Thyroid gland (tissue), 4 donors: Measurements from ENCODE around the gene ZSCAN18. TPM values are rescaled to one million over a fixed set of nuclear protein-coding genes. Genes with fewer than 3 reads are reported as not detected.

Experiments used
- DNase-seq, 2 donors: peaks; one replicate each; pipeline ENCODE4 v3.0.0-alpha.2; 2019
- H3K27ac ChIP-seq, 3 donors: fragments of 200-600 bp; sonication (generic); 1 replicate in 2 of 3; 2 replicates in 1 of 3; pipeline ENCODE4 v1.5.1; 2016 to 2019; ENCODE audit warnings: mild to moderate bottlenecking in 1 of 3, moderate library complexity in 1 of 3
- H3K27me3 ChIP-seq: fragments of 200-600 bp; sonication (generic); one replicate; pipeline ENCODE4 v1.5.1; 2019
- H3K36me3 ChIP-seq, 2 donors: fragments of 200-600 bp; sonication (generic); one replicate each; pipeline ENCODE4 v1.5.1; 2016 to 2019
- H3K4me1 ChIP-seq, 2 donors: fragments of 200-600 bp; sonication (generic); one replicate each; pipeline ENCODE4 v1.5.1; 2017 to 2019
- H3K4me3 ChIP-seq, 3 donors: fragments of 200-600 bp; sonication (generic); replicated peaks in 1 of 3; 1 replicate in 2 of 3; 2 replicates in 1 of 3; pipeline ENCODE4 v1.5.1; 2016; ENCODE audit warnings: mild to moderate bottlenecking in 1 of 3
- H3K9me3 ChIP-seq: fragments of 200-600 bp; sonication (generic); one replicate; pipeline ENCODE4 v1.5.1; 2017
- POLR2A ChIP-seq, 2 donors: fragments of 450-650 bp; IDR thresholded peaks; one replicate each; pipeline ENCODE4 v1.6.1; 2017; ENCODE audit warnings: antibody characterized with exemption in 2 of 2, mild to moderate bottlenecking in 2 of 2, moderate library complexity in 1 of 2
- WGBS, 2 donors: methylation state at CpG; one replicate each; pipeline ENCODE4 v1.1.5; 2017; 5-methylcytosine and 5-hydroxymethylcytosine counted together
- intact Hi-C: fragments of 100-400 bp; cut with DNase I; formaldehyde crosslinking; loops from one replicate; pipeline ENCODE4 v1.15.1; 2023
- total RNA-seq, 4 donors: library from RNA; depleted of rRNA; stranded (reverse); fragments of >200 nt; gene quantifications; one replicate each; pipeline ENCODE4 v1.2.3, GENCODE V29; 2016
- TF ChIP-seq, protein P1 (sequence below), 6 experiments: fragments of 200-600 bp in 3 of 6; fragments of 450-650 bp in 3 of 6; sonication (generic) in 3 of 6; IDR thresholded peaks; one replicate each; pipeline ENCODE4 v1.5.1; 2016 to 2019; ENCODE audit warnings: antibody characterized with exemption in 6 of 6, mild to moderate bottlenecking in 2 of 6, inconsistent platforms in 1 of 6, moderate library complexity in 1 of 6

The ZSCAN18 gene
- total RNA-seq, 4 donors from 2014 or later = 129 to 150 (median 132) TPM

DNA sequence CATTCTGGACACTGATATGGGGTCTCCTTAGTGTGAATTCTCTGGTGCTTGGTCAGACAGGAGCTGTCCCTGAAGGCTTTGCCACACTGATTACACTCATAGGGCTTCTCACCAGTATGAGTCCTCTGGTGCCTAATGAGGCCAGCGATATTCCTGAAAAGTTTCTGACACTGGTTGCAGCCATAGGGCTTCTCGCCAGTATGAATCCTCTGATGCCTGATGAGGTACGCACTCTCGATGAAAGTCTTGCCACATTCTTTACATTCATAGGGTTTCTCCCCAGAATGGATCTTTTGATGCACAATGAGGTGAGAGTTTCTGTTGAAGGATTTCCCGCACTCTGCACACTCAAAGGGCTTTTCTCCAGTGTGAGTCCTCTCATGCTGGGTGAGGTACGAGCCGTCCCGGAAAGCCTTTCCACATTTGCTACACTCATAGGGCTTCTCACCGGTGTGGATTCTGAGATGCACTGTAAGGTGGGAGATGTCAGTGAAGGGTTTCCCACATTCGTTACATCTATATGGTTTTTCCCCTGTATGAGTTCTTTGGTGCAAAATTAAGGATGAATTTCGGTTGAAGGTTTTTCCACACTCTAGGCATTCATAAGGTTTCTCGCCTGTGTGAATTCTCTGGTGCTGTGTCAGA, 30.1 kb upstream of the ZSCAN18 start:
- no peak for DNase-seq
- H3K27me3 ChIP-seq = no peaks in the 10 kb centered on the region
- 95 to 96% methylated on average over 12 of the region's 12 CpGs for WGBS, 2 donors
- H3K36me3 ChIP-seq = peaks cover 56 to 57% of the 10 kb centered on the region in 2 donors
- intact Hi-C loops = loop anchor here (5.0 kb wide), 3 partner anchors 84 to 146 kb away; no protein-coding TSS in a partner anchor
- H3K27ac ChIP-seq = no peak overlapping the region
- TF ChIP-seq, protein P1, sequence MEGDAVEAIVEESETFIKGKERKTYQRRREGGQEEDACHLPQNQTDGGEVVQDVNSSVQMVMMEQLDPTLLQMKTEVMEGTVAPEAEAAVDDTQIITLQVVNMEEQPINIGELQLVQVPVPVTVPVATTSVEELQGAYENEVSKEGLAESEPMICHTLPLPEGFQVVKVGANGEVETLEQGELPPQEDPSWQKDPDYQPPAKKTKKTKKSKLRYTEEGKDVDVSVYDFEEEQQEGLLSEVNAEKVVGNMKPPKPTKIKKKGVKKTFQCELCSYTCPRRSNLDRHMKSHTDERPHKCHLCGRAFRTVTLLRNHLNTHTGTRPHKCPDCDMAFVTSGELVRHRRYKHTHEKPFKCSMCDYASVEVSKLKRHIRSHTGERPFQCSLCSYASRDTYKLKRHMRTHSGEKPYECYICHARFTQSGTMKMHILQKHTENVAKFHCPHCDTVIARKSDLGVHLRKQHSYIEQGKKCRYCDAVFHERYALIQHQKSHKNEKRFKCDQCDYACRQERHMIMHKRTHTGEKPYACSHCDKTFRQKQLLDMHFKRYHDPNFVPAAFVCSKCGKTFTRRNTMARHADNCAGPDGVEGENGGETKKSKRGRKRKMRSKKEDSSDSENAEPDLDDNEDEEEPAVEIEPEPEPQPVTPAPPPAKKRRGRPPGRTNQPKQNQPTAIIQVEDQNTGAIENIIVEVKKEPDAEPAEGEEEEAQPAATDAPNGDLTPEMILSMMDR (IDR thresholded peaks at IDR 0.05) = no peak
- TF ChIP-seq POLR2A (IDR thresholded peaks at IDR 0.05) = no peak
- H3K4me1 ChIP-seq = no peaks in the 10 kb centered on the region
- no peak overlapping the region for H3K4me3 ChIP-seq
- peaks cover 24% of the 10 kb centered on the region for H3K9me3 ChIP-seq

DNA sequence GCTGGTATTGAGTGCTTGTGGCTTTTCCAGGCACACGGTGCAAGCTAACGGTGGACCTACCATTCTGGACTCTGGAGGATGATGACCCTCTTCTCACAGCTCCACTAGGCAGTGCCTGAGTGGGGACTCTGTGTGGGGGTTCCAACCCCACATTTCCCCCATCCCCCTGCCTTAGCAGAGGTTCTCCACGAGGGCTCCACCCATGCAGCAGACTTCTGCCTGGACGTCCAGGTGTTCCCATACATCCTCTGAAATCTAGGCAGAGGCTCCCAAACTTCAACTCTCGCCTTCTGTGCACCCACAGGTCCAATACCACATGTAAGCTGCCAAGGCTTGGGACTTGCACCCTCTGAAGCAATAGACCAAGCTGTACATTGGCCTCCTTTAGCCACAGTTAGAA, 25.3 kb upstream of the ZSCAN18 start:
- intact Hi-C loops = no loop called here
- Histone ChIP-seq H3K4me1 (no peaks in the 10 kb centered on the region), H3K9me3 (peaks cover 13% of the 10 kb centered on the region), H3K36me3 (peaks cover 8 to 11% of the 10 kb centered on the region in 2 donors), H3K27me3 (no peaks in the 10 kb centered on the region), H3K27ac (no peak overlapping the region), H3K4me3 (no peak overlapping the region)
- DNase-seq = no peak
- TF ChIP-seq POLR2A (IDR thresholded peaks at IDR 0.05) = no peak
- TF ChIP-seq, protein P1 (IDR thresholded peaks at IDR 0.05) = no peak
- WGBS, 2 donors = 69 to 81% methylated on average over 2 to 5 of the region's 5 CpGs

DNA sequence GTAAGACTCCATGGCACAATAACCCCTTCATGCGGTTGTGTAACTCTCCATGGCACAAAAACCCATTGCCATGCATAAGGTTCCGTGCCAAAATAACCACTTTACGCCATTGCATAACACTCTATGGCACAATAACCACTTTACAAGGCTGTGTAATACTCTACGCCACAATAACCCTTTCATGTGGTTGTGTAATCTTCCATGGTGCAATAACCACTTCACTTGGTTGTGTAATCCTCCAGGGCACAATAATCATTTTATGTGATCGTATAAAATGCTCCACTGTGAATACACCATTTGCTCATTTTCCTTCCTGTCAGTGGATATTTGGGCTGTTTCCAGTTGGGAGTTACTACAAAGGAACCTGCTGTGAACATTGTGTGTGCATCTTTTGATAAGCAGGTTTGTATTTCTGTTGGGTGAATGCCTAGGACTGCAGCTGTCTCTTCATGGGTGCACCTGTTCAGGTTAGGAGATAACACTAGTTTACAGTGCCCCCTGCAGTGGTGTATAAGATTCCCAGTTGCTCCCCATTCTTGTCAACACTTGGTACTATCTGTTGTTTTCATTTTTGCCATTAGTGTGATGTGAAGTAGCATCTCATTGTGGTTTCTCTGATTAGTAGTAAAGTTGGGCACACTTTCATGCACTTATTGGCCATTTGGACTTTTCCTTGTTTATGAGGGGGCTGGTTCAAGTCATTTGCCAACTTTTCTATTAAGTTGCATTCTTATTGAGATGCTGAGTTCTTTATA, 21.1 kb upstream of the ZSCAN18 start:
- no peaks in the 10 kb centered on the region for H3K27me3 ChIP-seq
- no peak overlapping the region for H3K4me3 ChIP-seq
- H3K27ac ChIP-seq = no peak overlapping the region
- DNase-seq = no peak
- no peak for TF ChIP-seq POLR2A (IDR thresholded peaks at IDR 0.05)
- TF ChIP-seq, protein P1 (IDR thresholded peaks at IDR 0.05) = no peak
- no peaks in the 10 kb centered on the region for H3K36me3 ChIP-seq
- H3K4me1 ChIP-seq = no peaks in the 10 kb centered on the region
- H3K9me3 ChIP-seq = no peaks in the 10 kb centered on the region
- intact Hi-C loops = no loop called here
- WGBS, 2 donors = 86 to 90% methylated on average over 5 of the region's 5 CpGs

DNA sequence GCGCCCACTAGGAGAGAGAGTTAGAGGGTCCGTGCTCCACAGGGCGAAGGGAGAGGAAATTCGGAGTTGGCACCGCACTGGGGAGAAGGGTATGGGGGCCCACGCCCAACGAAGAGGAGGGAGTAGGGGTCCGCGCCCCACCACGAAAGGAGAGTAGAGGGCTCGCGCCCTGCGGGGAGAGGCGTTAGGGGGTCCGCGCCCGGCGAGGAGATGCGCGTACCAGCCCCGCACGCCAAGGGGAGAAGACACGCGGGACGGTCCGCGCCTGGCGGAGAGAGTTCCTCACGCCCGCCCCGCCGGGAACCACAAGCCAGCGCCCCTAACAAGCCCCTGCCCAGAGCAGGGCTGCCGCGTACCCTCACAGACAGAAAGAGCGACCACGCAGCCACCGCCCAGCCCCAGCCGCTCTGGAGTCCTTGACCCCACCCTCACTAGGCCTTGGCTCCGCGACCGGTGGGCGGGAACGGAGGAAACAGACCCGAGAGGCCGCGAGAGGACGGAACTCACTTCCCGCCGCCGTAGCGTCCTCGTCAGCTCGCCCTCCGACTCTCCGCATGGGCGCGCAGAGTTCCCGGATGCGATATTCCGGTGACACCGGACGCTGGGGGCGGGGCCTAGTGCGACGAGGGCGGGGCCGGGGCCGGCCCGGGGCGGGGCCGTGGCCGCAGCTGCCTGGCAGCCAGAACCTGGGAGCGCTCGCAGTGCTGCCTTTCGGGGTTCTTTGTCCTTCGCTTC, 20.0 kb upstream of the ZSCAN18 start:
- Histone ChIP-seq H3K4me3 (peak overlapping the region in 1 of 3 donors; percentile 23), H3K27me3 (no peaks in the 10 kb centered on the region), H3K9me3 (no peaks in the 10 kb centered on the region), H3K36me3 (no peaks in the 10 kb centered on the region), H3K4me1 (no peaks in the 10 kb centered on the region), H3K27ac (peak overlapping the region in 1 of 3 donors; percentile 17)
- 5 to 9% methylated on average over 26 to 31 of the region's 77 CpGs for WGBS, 2 donors
- intact Hi-C loops = no loop called here
- TF ChIP-seq, protein P1 (IDR thresholded peaks at IDR 0.05) = no peak
- TF ChIP-seq POLR2A (IDR thresholded peaks at IDR 0.05) = no peak
- DNase-seq = peak; percentile 48 to 68

DNA sequence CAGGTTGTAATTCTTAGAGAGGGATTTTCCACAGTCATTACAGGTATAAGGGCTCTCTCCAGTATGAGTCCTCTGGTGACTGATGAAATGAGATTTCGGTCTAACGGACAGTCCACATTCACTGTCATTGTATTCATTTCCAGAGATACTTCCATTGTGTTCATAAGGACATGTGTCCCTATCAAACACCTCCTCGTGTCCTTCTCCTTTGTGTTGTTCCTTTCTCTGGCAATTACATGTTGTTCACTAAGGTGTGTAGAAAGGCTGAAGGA, 10.5 kb upstream of the ZSCAN18 start:
- H3K9me3 ChIP-seq = no peaks in the 10 kb centered on the region
- H3K4me1 ChIP-seq = no peaks in the 10 kb centered on the region
- 93 to 95% methylated on average over 3 of the region's 3 CpGs for WGBS, 2 donors
- H3K36me3 ChIP-seq = no peaks in the 10 kb centered on the region
- TF ChIP-seq POLR2A (IDR thresholded peaks at IDR 0.05) = no peak
- TF ChIP-seq, protein P1 (IDR thresholded peaks at IDR 0.05) = no peak
- no peak for DNase-seq
- intact Hi-C loops = no loop called here
- H3K27ac ChIP-seq = no peak overlapping the region
- no peaks in the 10 kb centered on the region for H3K27me3 ChIP-seq
- H3K4me3 ChIP-seq = no peak overlapping the region
